Cardiac fibroblast (primary cell): ENCODE measurements around the gene GALNT18.

Experiments used
- DNase-seq, 2 donors: peaks; one replicate each; pipeline versions ENCODE4 v3.0.0 to v3.0.0-alpha.2; 2010; ENCODE audit warnings: low read depth in 2 of 2
- H3K4me3 ChIP-seq, 2 donors: replicated peaks in 1 of 2; 1 replicate in 1 of 2; 2 replicates in 1 of 2; pipeline ENCODE4 v1.5.1; 2011; ENCODE audit warnings: low read depth in 2 of 2, low read length in 2 of 2, mild to moderate bottlenecking in 2 of 2, moderate library complexity in 1 of 2
- TF ChIP-seq, protein P1 (sequence below): IDR thresholded peaks from one replicate; pipeline ENCODE4 v1.5.1; 2011; ENCODE audit warnings: low read depth, mild to moderate bottlenecking, low read length, inconsistent platforms

The GALNT18 gene

GRCh38 chr11:11421509-11421908, 200.3 kb downstream of the GALNT18 start:
- H3K4me3 ChIP-seq, result no peak overlapping the region
- TF ChIP-seq, protein P1, sequence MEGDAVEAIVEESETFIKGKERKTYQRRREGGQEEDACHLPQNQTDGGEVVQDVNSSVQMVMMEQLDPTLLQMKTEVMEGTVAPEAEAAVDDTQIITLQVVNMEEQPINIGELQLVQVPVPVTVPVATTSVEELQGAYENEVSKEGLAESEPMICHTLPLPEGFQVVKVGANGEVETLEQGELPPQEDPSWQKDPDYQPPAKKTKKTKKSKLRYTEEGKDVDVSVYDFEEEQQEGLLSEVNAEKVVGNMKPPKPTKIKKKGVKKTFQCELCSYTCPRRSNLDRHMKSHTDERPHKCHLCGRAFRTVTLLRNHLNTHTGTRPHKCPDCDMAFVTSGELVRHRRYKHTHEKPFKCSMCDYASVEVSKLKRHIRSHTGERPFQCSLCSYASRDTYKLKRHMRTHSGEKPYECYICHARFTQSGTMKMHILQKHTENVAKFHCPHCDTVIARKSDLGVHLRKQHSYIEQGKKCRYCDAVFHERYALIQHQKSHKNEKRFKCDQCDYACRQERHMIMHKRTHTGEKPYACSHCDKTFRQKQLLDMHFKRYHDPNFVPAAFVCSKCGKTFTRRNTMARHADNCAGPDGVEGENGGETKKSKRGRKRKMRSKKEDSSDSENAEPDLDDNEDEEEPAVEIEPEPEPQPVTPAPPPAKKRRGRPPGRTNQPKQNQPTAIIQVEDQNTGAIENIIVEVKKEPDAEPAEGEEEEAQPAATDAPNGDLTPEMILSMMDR, result no peak
- no peak for DNase-seq

GRCh38 chr11:11420899-11421285, 200.9 kb downstream of the GALNT18 start:
- TF ChIP-seq, protein P1, result no peak
- H3K4me3 ChIP-seq, result no peak overlapping the region
- DNase-seq, result no peak

- TF ChIP-seq, protein P1, result no peak
- no peak overlapping the region for H3K4me3 ChIP-seq
- no peak for DNase-seq
These were observed 201.5 kb downstream of the GALNT18 start for GRCh38 chr11:11420191-11420898.

GRCh38 chr11:11419747-11420146, 202.1 kb downstream of the GALNT18 start:
- H3K4me3 ChIP-seq, result no peak overlapping the region
- TF ChIP-seq, protein P1, result no peak
- DNase-seq, result no peak

DNA sequence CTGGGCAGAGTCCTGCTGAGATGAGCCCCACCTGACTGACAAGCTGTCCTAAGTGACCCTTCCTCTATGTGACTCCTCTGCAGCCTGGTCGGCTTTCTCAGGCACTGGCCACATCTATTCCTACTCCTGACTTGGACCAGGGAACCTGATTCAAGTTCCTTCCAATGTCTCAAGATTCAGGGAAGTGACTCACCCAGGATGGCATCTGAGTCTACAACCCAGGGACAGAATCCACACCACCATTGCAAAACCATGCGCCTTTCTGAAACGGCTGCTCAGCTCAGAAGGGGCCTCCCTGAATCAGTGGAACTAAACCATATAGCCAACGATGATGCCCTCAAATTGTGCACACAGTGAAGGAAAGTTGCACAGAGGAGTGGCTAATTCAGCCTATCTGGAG, 204.9 kb downstream of the GALNT18 start:
- DNase-seq, result peak; percentile 35 to 64
- no peak overlapping the region for H3K4me3 ChIP-seq
- TF ChIP-seq, protein P1, result no peak

- H3K4me3 ChIP-seq, result no peak overlapping the region
- peak; percentile 15 to 25 for DNase-seq
- TF ChIP-seq, protein P1, result no peak
These were observed 205.3 kb downstream of the GALNT18 start for GRCh38 chr11:11416502-11416901.

- TF ChIP-seq, protein P1, result no peak
- H3K4me3 ChIP-seq, result no peak overlapping the region
- peak in 1 of 2 donors; percentile 21 for DNase-seq
These were observed 205.9 kb downstream of the GALNT18 start for GRCh38 chr11:11415901-11416300.
